Tibial artery (tissue), 4 donors: ENCODE measurements around the gene SERGEF.

Experiments used
- DNase-seq, 2 donors: peaks; one replicate each; pipeline ENCODE4 v3.0.0-alpha.2; 2019
- H3K27ac ChIP-seq, 2 donors: fragments of 200-600 bp; sonication (generic) in 1 of 2; 1 replicate in 1 of 2; 2 replicates in 1 of 2; pipeline ENCODE4 v1.5.1; 2018 to 2019; ENCODE audit warnings: mild to moderate bottlenecking in 1 of 2
- H3K27me3 ChIP-seq, 2 donors: fragments of 200-600 bp; sonication (generic) in 1 of 2; one replicate each; pipeline versions ENCODE4 v1.5.1 to v1.6.0; 2016 to 2019
- H3K36me3 ChIP-seq, 3 donors: fragments of 200-600 bp; sonication (generic) in 2 of 3; one replicate each; pipeline ENCODE4 v1.5.1; 2016 to 2019; ENCODE audit warnings: mild to moderate bottlenecking in 2 of 3
- H3K4me1 ChIP-seq, 4 donors: fragments of 200-600 bp; sonication (generic) in 2 of 4; 1 replicate in 3 of 4; 2 replicates in 1 of 4; pipeline ENCODE4 v1.5.1; 2016 to 2019
- H3K4me3 ChIP-seq, 2 donors: fragments of 200-600 bp; sonication (generic) in 1 of 2; 1 replicate in 1 of 2; 2 replicates in 1 of 2; pipeline ENCODE4 v1.5.1; 2018 to 2019; ENCODE audit warnings: mild to moderate bottlenecking in 2 of 2
- H3K9me3 ChIP-seq, 3 donors: fragments of 200-600 bp; sonication (generic) in 1 of 3; one replicate each; pipeline ENCODE4 v1.5.1; 2016 to 2019
- CTCF ChIP-seq, 2 experiments: fragments of 200-600 bp in 1 of 2; fragments of 450-650 bp in 1 of 2; IDR thresholded peaks; one replicate each; pipeline ENCODE4 v1.5.1; 2017 to 2019; ENCODE audit warnings: antibody characterized with exemption in 2 of 2, mild to moderate bottlenecking in 1 of 2, moderate library complexity in 1 of 2
- intact Hi-C: fragments of 100-400 bp; cut with DNase I; formaldehyde crosslinking; loops from one replicate; pipeline ENCODE4 v1.15.0; 2023; ENCODE audit warnings: low total_unique reads

Gene SERGEF

DNA sequence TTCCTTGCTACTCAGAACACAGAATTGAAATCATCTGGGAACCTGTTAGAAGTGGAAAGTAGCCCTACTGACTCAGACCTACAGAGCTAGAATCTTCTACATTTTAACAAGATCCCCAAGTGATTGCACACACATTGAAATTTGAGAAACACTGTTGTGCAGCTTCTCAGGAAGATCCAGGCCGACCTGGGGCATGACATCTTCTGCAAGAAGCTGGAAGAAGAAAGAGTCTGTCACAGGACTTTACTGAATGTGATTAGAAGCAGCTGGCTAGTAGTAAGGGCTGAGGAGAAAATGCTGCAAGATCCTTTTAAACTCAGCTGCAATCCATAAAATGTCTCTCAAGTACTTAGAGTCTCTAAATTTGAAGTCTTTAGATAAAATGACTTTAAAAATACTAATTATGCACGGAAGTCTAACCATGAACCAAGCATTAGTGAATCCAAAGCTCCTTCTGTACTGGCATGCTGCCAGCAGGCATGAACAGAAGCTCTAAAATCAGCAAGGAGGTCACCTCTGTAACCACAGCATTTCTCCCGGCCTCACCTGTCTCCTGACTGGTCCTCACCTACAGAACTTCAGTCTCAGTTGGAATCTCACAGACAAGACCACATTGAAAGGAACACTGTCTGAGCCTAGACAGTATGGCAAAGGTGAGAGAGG lies 85.0 kb downstream of the SERGEF start:
- no peak for DNase-seq

GRCh38 chr11:17927041-17927440 lies 85.8 kb downstream of the SERGEF start:
- TF ChIP-seq CTCF (IDR thresholded peaks at IDR 0.05): no peak
- H3K27me3 ChIP-seq: no peaks in the 10 kb centered on the region
- intact Hi-C loops: no loop called here
- DNase-seq: no peak
- H3K4me1 ChIP-seq: peaks cover 0 to 9% (median 2%) of the 10 kb centered on the region in 4 donors
- H3K4me3 ChIP-seq: no peak overlapping the region
- H3K36me3 ChIP-seq: peaks cover 0 to 22% (median 11%) of the 10 kb centered on the region in 3 donors
- H3K27ac ChIP-seq: no peak overlapping the region
- no peaks in the 10 kb centered on the region for H3K9me3 ChIP-seq

More for the DNA sequence above, 85.0 kb downstream of the SERGEF start:
- peaks cover 0 to 9% (median 2%) of the 10 kb centered on the region in 4 donors for H3K4me1 ChIP-seq
- H3K4me3 ChIP-seq: no peak overlapping the region
- no peak overlapping the region for H3K27ac ChIP-seq
- peaks cover 0 to 21% (median 11%) of the 10 kb centered on the region in 3 donors for H3K36me3 ChIP-seq
- no peak for TF ChIP-seq CTCF (IDR thresholded peaks at IDR 0.05)
- H3K27me3 ChIP-seq: no peaks in the 10 kb centered on the region
- intact Hi-C loops: no loop called here
- H3K9me3 ChIP-seq: no peaks in the 10 kb centered on the region

DNA sequence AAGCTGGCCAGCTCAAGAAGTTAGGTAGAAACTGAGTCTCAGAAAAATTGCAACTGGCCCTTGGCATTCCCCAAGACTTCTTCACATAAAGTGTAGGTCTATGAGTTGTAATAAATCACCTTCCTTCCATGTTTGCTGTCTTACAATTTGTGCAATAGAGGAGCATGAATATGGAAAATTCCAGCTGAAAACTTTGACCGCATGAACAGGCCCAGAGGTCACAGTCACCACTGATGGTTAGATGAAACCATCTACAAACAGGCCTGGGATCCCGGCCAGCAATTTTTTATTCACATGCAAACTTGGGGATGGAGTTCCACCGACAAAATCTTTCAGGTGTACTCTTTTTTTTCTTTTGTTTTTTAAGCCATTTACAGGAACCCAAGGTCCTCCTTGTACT lies 88.1 kb downstream of the SERGEF start:
- DNase-seq: no peak
- intact Hi-C loops: no loop called here
- Histone ChIP-seq H3K36me3 (peaks cover 0 to 22% (median 11%) of the 10 kb centered on the region in 3 donors), H3K4me3 (no peak overlapping the region), H3K27me3 (no peaks in the 10 kb centered on the region), H3K27ac (no peak overlapping the region), H3K4me1 (peaks cover 0 to 9% (median 2%) of the 10 kb centered on the region in 4 donors), H3K9me3 (no peaks in the 10 kb centered on the region)
- no peak for TF ChIP-seq CTCF (IDR thresholded peaks at IDR 0.05)

DNA sequence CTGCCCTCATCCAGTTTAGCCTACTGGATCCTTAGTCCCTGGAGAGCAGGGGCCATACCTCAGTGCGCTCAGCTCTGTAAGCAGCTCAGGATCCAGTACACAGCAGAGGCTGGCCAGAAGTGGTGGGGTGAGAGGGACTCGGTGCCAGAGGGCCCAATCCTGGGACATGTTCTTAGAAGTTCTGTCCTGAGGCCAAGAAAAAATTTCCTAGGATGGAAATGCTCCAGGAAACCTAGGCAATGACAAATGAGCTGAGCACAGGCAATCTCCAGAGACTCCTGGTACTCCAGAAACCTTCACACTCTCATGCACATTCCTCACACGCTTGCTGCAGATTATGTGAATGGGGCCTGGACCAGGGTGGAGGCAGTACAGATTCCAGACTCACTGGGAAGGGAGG lies 89.6 kb downstream of the SERGEF start:
- no peak for DNase-seq
- Histone ChIP-seq H3K36me3 (peaks cover 0 to 27% (median 11%) of the 10 kb centered on the region in 3 donors), H3K4me3 (no peak overlapping the region), H3K9me3 (no peaks in the 10 kb centered on the region), H3K27me3 (no peaks in the 10 kb centered on the region), H3K27ac (no peak overlapping the region), H3K4me1 (peaks cover 0 to 9% (median 2%) of the 10 kb centered on the region in 4 donors)
- intact Hi-C loops: no loop called here
- no peak for TF ChIP-seq CTCF (IDR thresholded peaks at IDR 0.05)

DNA sequence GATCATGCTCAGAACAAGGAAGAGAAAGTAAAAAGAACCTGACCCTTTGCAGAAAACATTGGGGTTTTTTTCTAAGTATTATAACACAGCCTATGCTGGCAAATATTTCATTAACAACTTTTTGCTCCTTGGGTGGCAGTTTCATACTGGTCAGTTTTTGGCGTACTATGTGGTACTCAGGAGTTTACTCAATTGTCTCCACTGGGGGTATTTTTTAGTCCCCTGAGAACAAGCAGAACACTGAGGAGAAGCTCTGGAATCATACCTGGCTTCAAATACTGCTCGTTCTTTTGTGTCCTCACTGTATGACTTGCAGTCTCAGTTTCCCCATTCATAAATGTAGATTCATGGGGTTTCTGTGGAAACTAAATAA lies 90.4 kb downstream of the SERGEF start:
- Histone ChIP-seq H3K4me1 (peaks cover 0 to 9% (median 2%) of the 10 kb centered on the region in 4 donors), H3K9me3 (no peaks in the 10 kb centered on the region), H3K27ac (no peak overlapping the region), H3K4me3 (no peak overlapping the region), H3K27me3 (no peaks in the 10 kb centered on the region), H3K36me3 (peaks cover 0 to 35% (median 11%) of the 10 kb centered on the region in 3 donors)
- no peak for TF ChIP-seq CTCF (IDR thresholded peaks at IDR 0.05)
- intact Hi-C loops: no loop called here
- DNase-seq: no peak
